MM.1S (cell line): ENCODE data around the gene SUN5.

Experiments used
- CTCF ChIP-seq: fragments of 300-600 bp; sonication (generic); IDR thresholded peaks from 2 replicates; pipeline ENCODE4 v1.5.1; 2016; ENCODE audit warnings: antibody characterized with exemption, low read length, mixed read lengths
- EZH2 ChIP-seq: fragments of 300-600 bp; sonication (generic); optimal IDR thresholded peaks from 2 replicates; pipeline ENCODE3; 2017; ENCODE audit warnings: low read depth, mild to moderate bottlenecking, antibody characterized with exemption, low read length, mixed read lengths

DNA sequence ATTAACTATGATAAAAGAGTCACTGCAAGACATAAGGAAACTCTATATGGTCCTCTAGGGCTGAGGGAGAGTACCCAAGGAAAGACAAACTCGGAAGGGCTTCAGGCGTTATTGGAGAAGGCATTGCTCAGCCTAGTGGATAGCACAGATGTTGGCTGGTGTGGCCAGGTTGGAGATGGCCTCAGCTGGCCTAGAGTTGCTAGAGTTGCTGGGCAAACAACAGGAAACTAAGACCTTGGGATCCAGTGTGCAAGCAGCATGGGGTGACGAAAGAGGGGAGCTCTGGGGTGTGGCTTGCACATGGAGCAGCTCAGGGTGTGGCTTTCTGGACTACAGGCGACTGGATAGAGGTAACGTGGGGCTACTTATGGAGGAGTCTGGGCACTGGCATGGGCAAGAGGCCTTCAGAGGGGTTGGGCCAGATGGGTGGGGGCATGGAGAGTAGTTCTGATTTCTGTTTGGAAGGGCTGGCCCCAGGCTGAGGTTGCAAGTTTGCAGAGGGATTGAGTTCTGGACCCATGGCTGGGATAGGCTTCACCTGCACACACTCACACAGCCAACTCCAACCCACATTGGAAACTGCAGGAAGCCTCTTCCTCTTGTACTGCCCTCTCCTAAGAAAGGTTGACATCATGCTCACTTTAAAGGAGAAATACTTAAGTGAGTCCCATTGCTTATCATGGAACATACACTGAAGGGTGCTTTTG, 22.0 kb upstream of the SUN5 start:
- TF ChIP-seq CTCF: no peak
- no peak for TF ChIP-seq EZH2
